Liver (tissue), 9 donors: Measurements from ENCODE around the gene HAUS8. TPM values are rescaled to one million over a fixed set of nuclear protein-coding genes. Genes with fewer than 3 reads are reported as not detected.

Experiments used
- DNase-seq: peaks from one replicate; pipeline ENCODE4 v3.0.0-alpha.2; 2017; ENCODE audit warnings: low spot score
- H3K27ac ChIP-seq, 2 donors: one replicate each; pipeline ENCODE4 v1.7.0; 2013; ENCODE audit warnings: inconsistent platforms in 2 of 2, low read length in 2 of 2, control low read depth in 1 of 2, low read depth in 1 of 2, mild to moderate bottlenecking in 1 of 2
- H3K27me3 ChIP-seq, 4 donors: one replicate each; pipeline versions ENCODE4 v1.6.1 to v1.7.0; 2013; ENCODE audit warnings: low read length in 3 of 4, inconsistent platforms in 1 of 4, mild to moderate bottlenecking in 1 of 4, moderate library complexity in 1 of 4; ENCODE audit not compliant: control insufficient read depth in 4 of 4, insufficient read depth in 4 of 4
- H3K36me3 ChIP-seq, 4 donors: one replicate each; pipeline versions ENCODE4 v1.6.1 to v1.7.0; 2013; ENCODE audit warnings: low read length in 3 of 4, mild to moderate bottlenecking in 3 of 4, low read depth in 1 of 4, moderate library complexity in 1 of 4; ENCODE audit not compliant: control insufficient read depth in 4 of 4, insufficient read depth in 3 of 4
- H3K4me1 ChIP-seq, 4 donors: one replicate each; pipeline versions ENCODE4 v1.6.1 to v1.7.0; 2013; ENCODE audit warnings: low read length in 3 of 4, mild to moderate bottlenecking in 3 of 4, moderate library complexity in 1 of 4; ENCODE audit not compliant: control insufficient read depth in 4 of 4, insufficient read depth in 4 of 4
- H3K4me3 ChIP-seq, 3 donors: one replicate each; pipeline versions ENCODE4 v1.6.1 to v1.7.0; 2013; ENCODE audit warnings: low read length in 3 of 3, control low read depth in 1 of 3, low read depth in 1 of 3, mild to moderate bottlenecking in 1 of 3
- H3K9ac ChIP-seq, 2 donors: one replicate each; pipeline ENCODE4 v1.7.0; 2013; ENCODE audit warnings: low read length in 2 of 2, mild to moderate bottlenecking in 2 of 2, moderate library complexity in 2 of 2, control low read depth in 1 of 2, low read depth in 1 of 2
- H3K9me3 ChIP-seq, 4 donors: one replicate each; pipeline versions ENCODE4 v1.6.1 to v1.7.0; 2013; ENCODE audit warnings: low read length in 3 of 4; ENCODE audit not compliant: control insufficient read depth in 4 of 4
- FOXA1 ChIP-seq: IDR thresholded peaks from 2 replicates; pipeline ENCODE4 v1.6.1; 2016; ENCODE audit warnings: antibody characterized with exemption
- GABPA ChIP-seq, 2 donors: IDR thresholded peaks in 1 of 2; conservative IDR thresholded peaks in 1 of 2; 2 replicates each; pipeline ENCODE4 v1.6.1; 2016; ENCODE audit warnings: antibody characterized with exemption in 2 of 2, mild to moderate bottlenecking in 1 of 2, moderate library complexity in 1 of 2
- HNF4G ChIP-seq: IDR thresholded peaks from 2 replicates; pipeline ENCODE4 v1.6.1; 2016; ENCODE audit warnings: antibody characterized with exemption
- JUND ChIP-seq, 2 donors: IDR thresholded peaks; 2 replicates each; pipeline ENCODE4 v1.6.1; 2016; ENCODE audit warnings: antibody characterized with exemption in 2 of 2
- RAD21 ChIP-seq, 2 donors: IDR thresholded peaks; 2 replicates each; pipeline ENCODE4 v1.6.1; 2016; ENCODE audit warnings: antibody characterized with exemption in 2 of 2, mild to moderate bottlenecking in 2 of 2
- RXRA ChIP-seq, 2 donors: IDR thresholded peaks; 2 replicates each; pipeline ENCODE4 v1.6.1; 2017 to 2018; ENCODE audit warnings: antibody characterized with exemption in 2 of 2, mild to moderate bottlenecking in 1 of 2
- SP1 ChIP-seq: IDR thresholded peaks from 2 replicates; pipeline ENCODE4 v1.6.1; 2018; ENCODE audit warnings: antibody characterized with exemption, mild to moderate bottlenecking
- YY1 ChIP-seq: IDR thresholded peaks from 2 replicates; pipeline ENCODE4 v1.6.1; 2016; ENCODE audit warnings: antibody characterized with exemption, mild to moderate bottlenecking
- WGBS: extraction: QIAGEN DNeasy Blood & Tissue Kit; methylation state at CpG from one replicate; pipeline ENCODE4 v1.1.7; 2013; 5-methylcytosine and 5-hydroxymethylcytosine counted together
- polyA plus RNA-seq, 2 donors: library from polyadenylated mRNA; stranded (reverse) in 1 of 2; unstranded in 1 of 2; fragments of 200-250 nt in 1 of 2; fragments of >200 nt in 1 of 2; fragmentation: Nextera tagmentation in 1 of 2; extraction: Ambion mirVana in 1 of 2; gene quantifications; one replicate each; pipeline versions ENCODE4 v1.2.1 to v1.2.3, GENCODE V29; 2013 to 2015
- total RNA-seq, 2 donors: library from RNA; depleted of rRNA; stranded (reverse); fragments of >200 nt; gene quantifications; one replicate each; pipeline ENCODE4 v1.2.3, GENCODE V29; 2014
- TF ChIP-seq, protein P1 (sequence below): IDR thresholded peaks from 2 replicates; pipeline ENCODE4 v1.6.1; 2016; ENCODE audit warnings: antibody characterized with exemption
- TF ChIP-seq, protein P2 (sequence below): fragments of 150-350 bp; IDR thresholded peaks from 2 replicates; pipeline ENCODE4 v1.5.1; 2017; ENCODE audit warnings: improper control_type of control experiment, low read depth, low read length; ENCODE audit not compliant: missing input control
- TF ChIP-seq, protein P3 (sequence below): IDR thresholded peaks from 2 replicates; pipeline ENCODE4 v1.6.1; 2016; ENCODE audit warnings: antibody characterized with exemption
- TF ChIP-seq, protein P4 (sequence below): IDR thresholded peaks from 2 replicates; pipeline ENCODE4 v1.6.1; 2016; ENCODE audit warnings: antibody characterized with exemption, mild to moderate bottlenecking
- TF ChIP-seq, protein P5 (sequence below): IDR thresholded peaks from 2 replicates; pipeline ENCODE4 v1.6.1; 2016; ENCODE audit warnings: antibody characterized with exemption
- donor health status: healthy.
- donor health status: healthy.
- donor health status: healthy.
- donor health status: healthy.
- donor health status: healthy.

The HAUS8 gene
- total and polyA plus RNA-seq, 4 donors = 3.3 to 5.7 (median 3.8) TPM

DNA sequence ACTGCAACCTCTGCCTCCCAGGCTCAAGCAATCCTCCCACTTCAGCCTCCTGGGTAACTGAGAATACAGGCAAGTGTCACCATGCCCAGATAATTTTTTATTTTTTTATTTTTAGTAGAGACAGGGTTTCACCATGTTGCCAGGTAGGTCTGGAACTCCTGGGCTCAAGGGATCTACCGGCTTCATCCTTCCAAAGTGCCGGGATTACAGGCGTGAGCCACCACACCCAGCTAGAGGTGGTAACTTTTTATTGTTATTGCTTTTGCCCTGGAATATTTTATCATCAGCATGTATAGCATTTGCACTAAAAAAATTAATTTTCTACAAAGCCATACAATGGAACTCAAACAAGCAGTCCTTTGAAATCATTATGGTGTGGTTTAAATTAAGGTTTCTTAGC is 14.0 kb downstream of the HAUS8 start:
- Histone ChIP-seq H3K36me3 (peaks cover 4 to 24% (median 11%) of the 10 kb centered on the region in 4 donors), H3K9ac (no peak overlapping the region), H3K4me3 (no peak overlapping the region), H3K9me3 (peaks cover 0 to 1% (median 0%) of the 10 kb centered on the region in 4 donors), H3K27me3 (no peaks in the 10 kb centered on the region), H3K4me1 (no peaks in the 10 kb centered on the region), H3K27ac (no peak overlapping the region)
- TF ChIP-seq FOXA1 = no peak
- no peak for TF ChIP-seq HNF4G
- no peak for TF ChIP-seq RXRA (IDR thresholded peaks at IDR 0.05)
- TF ChIP-seq, protein P1, sequence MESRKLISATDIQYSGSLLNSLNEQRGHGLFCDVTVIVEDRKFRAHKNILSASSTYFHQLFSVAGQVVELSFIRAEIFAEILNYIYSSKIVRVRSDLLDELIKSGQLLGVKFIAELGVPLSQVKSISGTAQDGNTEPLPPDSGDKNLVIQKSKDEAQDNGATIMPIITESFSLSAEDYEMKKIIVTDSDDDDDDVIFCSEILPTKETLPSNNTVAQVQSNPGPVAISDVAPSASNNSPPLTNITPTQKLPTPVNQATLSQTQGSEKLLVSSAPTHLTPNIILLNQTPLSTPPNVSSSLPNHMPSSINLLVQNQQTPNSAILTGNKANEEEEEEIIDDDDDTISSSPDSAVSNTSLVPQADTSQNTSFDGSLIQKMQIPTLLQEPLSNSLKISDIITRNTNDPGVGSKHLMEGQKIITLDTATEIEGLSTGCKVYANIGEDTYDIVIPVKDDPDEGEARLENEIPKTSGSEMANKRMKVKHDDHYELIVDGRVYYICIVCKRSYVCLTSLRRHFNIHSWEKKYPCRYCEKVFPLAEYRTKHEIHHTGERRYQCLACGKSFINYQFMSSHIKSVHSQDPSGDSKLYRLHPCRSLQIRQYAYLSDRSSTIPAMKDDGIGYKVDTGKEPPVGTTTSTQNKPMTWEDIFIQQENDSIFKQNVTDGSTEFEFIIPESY = no peak
- no peak for TF ChIP-seq JUND (IDR thresholded peaks at IDR 0.05)
- TF ChIP-seq GABPA (IDR thresholded peaks at IDR 0.05 in 1 of 2, conservative IDR thresholded peaks at IDR 0.05 in 1 of 2) = no peak
- TF ChIP-seq, protein P2, sequence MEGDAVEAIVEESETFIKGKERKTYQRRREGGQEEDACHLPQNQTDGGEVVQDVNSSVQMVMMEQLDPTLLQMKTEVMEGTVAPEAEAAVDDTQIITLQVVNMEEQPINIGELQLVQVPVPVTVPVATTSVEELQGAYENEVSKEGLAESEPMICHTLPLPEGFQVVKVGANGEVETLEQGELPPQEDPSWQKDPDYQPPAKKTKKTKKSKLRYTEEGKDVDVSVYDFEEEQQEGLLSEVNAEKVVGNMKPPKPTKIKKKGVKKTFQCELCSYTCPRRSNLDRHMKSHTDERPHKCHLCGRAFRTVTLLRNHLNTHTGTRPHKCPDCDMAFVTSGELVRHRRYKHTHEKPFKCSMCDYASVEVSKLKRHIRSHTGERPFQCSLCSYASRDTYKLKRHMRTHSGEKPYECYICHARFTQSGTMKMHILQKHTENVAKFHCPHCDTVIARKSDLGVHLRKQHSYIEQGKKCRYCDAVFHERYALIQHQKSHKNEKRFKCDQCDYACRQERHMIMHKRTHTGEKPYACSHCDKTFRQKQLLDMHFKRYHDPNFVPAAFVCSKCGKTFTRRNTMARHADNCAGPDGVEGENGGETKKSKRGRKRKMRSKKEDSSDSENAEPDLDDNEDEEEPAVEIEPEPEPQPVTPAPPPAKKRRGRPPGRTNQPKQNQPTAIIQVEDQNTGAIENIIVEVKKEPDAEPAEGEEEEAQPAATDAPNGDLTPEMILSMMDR = no peak
- no peak for TF ChIP-seq YY1
- TF ChIP-seq, protein P3, sequence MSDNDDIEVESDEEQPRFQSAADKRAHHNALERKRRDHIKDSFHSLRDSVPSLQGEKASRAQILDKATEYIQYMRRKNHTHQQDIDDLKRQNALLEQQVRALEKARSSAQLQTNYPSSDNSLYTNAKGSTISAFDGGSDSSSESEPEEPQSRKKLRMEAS = no peak
- TF ChIP-seq, protein P4, sequence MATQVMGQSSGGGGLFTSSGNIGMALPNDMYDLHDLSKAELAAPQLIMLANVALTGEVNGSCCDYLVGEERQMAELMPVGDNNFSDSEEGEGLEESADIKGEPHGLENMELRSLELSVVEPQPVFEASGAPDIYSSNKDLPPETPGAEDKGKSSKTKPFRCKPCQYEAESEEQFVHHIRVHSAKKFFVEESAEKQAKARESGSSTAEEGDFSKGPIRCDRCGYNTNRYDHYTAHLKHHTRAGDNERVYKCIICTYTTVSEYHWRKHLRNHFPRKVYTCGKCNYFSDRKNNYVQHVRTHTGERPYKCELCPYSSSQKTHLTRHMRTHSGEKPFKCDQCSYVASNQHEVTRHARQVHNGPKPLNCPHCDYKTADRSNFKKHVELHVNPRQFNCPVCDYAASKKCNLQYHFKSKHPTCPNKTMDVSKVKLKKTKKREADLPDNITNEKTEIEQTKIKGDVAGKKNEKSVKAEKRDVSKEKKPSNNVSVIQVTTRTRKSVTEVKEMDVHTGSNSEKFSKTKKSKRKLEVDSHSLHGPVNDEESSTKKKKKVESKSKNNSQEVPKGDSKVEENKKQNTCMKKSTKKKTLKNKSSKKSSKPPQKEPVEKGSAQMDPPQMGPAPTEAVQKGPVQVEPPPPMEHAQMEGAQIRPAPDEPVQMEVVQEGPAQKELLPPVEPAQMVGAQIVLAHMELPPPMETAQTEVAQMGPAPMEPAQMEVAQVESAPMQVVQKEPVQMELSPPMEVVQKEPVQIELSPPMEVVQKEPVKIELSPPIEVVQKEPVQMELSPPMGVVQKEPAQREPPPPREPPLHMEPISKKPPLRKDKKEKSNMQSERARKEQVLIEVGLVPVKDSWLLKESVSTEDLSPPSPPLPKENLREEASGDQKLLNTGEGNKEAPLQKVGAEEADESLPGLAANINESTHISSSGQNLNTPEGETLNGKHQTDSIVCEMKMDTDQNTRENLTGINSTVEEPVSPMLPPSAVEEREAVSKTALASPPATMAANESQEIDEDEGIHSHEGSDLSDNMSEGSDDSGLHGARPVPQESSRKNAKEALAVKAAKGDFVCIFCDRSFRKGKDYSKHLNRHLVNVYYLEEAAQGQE = no peak
- no peak for TF ChIP-seq RAD21 (IDR thresholded peaks at IDR 0.05)
- TF ChIP-seq, protein P5, sequence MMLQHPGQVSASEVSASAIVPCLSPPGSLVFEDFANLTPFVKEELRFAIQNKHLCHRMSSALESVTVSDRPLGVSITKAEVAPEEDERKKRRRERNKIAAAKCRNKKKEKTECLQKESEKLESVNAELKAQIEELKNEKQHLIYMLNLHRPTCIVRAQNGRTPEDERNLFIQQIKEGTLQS = no peak
- TF ChIP-seq SP1 = no peak
- no peak for DNase-seq
- WGBS = 92% methylated on average over 3 of the region's 3 CpGs

DNA sequence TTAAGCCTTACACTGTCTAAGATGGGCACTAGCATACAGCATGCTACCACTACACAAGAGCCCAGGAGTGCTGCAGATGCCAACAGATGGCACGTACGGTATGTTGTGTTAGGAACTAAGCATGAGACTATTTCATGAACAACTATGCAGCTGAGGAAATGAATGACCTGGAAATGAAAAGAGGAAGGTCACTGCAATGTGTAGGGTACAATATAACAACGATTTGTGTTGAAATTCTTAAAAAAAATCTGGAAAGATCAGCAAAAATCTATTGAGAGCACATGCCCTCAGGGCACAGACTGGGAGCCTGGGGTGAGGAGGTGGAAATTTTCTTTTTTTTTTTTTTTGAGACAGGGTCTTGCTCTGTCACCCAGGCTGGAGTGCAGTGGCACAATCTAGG is 14.4 kb downstream of the HAUS8 start:
- 78% methylated on average over 3 of the region's 3 CpGs for WGBS
- no peak for TF ChIP-seq SP1
- TF ChIP-seq RXRA (IDR thresholded peaks at IDR 0.05) = peak in 1 of 2 donors; percentile 4

More for the DNA sequence above, 14.4 kb downstream of the HAUS8 start:
- H3K36me3 ChIP-seq = peaks cover 4 to 25% (median 12%) of the 10 kb centered on the region in 4 donors
- H3K9ac ChIP-seq = no peak overlapping the region
- no peak overlapping the region for H3K4me3 ChIP-seq
- H3K27me3 ChIP-seq = no peaks in the 10 kb centered on the region
- H3K4me1 ChIP-seq = no peaks in the 10 kb centered on the region
- DNase-seq = no peak
- peaks cover 0 to 1% (median 0%) of the 10 kb centered on the region in 4 donors for H3K9me3 ChIP-seq
- no peak overlapping the region for H3K27ac ChIP-seq
